Liver (tissue), 9 donors: Measurements from ENCODE around the gene ZNF468. TPM values are rescaled to one million over a fixed set of nuclear protein-coding genes. Genes with fewer than 3 reads are reported as not detected.
A peak's percentile ranks its signal among the peaks of the same experiment; 100 is the strongest.
"Not testable (repeated sequence)": the region's sequence is repeated elsewhere in the genome, so short reads cannot be mapped to it uniquely, and the experiment has no call there.

Experiments used
- DNase-seq: peaks from one replicate; pipeline ENCODE4 v3.0.0-alpha.2; 2017; ENCODE audit warnings: low spot score
- H3K27ac ChIP-seq, 2 donors: one replicate each; pipeline ENCODE4 v1.7.0; 2013; ENCODE audit warnings: inconsistent platforms in 2 of 2, low read length in 2 of 2, control low read depth in 1 of 2, low read depth in 1 of 2, mild to moderate bottlenecking in 1 of 2
- H3K27me3 ChIP-seq, 4 donors: one replicate each; pipeline versions ENCODE4 v1.6.1 to v1.7.0; 2013; ENCODE audit warnings: low read length in 3 of 4, inconsistent platforms in 1 of 4, mild to moderate bottlenecking in 1 of 4, moderate library complexity in 1 of 4; ENCODE audit not compliant: control insufficient read depth in 4 of 4, insufficient read depth in 4 of 4
- H3K36me3 ChIP-seq, 4 donors: one replicate each; pipeline versions ENCODE4 v1.6.1 to v1.7.0; 2013; ENCODE audit warnings: low read length in 3 of 4, mild to moderate bottlenecking in 3 of 4, low read depth in 1 of 4, moderate library complexity in 1 of 4; ENCODE audit not compliant: control insufficient read depth in 4 of 4, insufficient read depth in 3 of 4
- H3K4me1 ChIP-seq, 4 donors: one replicate each; pipeline versions ENCODE4 v1.6.1 to v1.7.0; 2013; ENCODE audit warnings: low read length in 3 of 4, mild to moderate bottlenecking in 3 of 4, moderate library complexity in 1 of 4; ENCODE audit not compliant: control insufficient read depth in 4 of 4, insufficient read depth in 4 of 4
- H3K4me3 ChIP-seq, 3 donors: one replicate each; pipeline versions ENCODE4 v1.6.1 to v1.7.0; 2013; ENCODE audit warnings: low read length in 3 of 3, control low read depth in 1 of 3, low read depth in 1 of 3, mild to moderate bottlenecking in 1 of 3
- H3K9ac ChIP-seq, 2 donors: one replicate each; pipeline ENCODE4 v1.7.0; 2013; ENCODE audit warnings: low read length in 2 of 2, mild to moderate bottlenecking in 2 of 2, moderate library complexity in 2 of 2, control low read depth in 1 of 2, low read depth in 1 of 2
- H3K9me3 ChIP-seq, 4 donors: one replicate each; pipeline versions ENCODE4 v1.6.1 to v1.7.0; 2013; ENCODE audit warnings: low read length in 3 of 4; ENCODE audit not compliant: control insufficient read depth in 4 of 4
- EGR1 ChIP-seq, 2 donors: IDR thresholded peaks; 2 replicates each; pipeline ENCODE4 v1.6.1; 2016 to 2018; ENCODE audit warnings: antibody characterized with exemption in 2 of 2, low read depth in 2 of 2
- FOXA2 ChIP-seq: IDR thresholded peaks from 2 replicates; pipeline ENCODE4 v1.6.1; 2016; ENCODE audit warnings: antibody characterized with exemption
- GABPA ChIP-seq, 2 donors: IDR thresholded peaks in 1 of 2; conservative IDR thresholded peaks in 1 of 2; 2 replicates each; pipeline ENCODE4 v1.6.1; 2016; ENCODE audit warnings: antibody characterized with exemption in 2 of 2, mild to moderate bottlenecking in 1 of 2, moderate library complexity in 1 of 2
- TAF1 ChIP-seq: conservative IDR thresholded peaks from 2 replicates; pipeline ENCODE4 v1.6.1; 2016; ENCODE audit warnings: antibody characterized with exemption, mild to moderate bottlenecking
- YY1 ChIP-seq: IDR thresholded peaks from 2 replicates; pipeline ENCODE4 v1.6.1; 2016; ENCODE audit warnings: antibody characterized with exemption, mild to moderate bottlenecking
- WGBS: extraction: QIAGEN DNeasy Blood & Tissue Kit; methylation state at CpG from one replicate; pipeline ENCODE4 v1.1.7; 2013; 5-methylcytosine and 5-hydroxymethylcytosine counted together
- polyA plus RNA-seq, 2 donors: library from polyadenylated mRNA; stranded (reverse) in 1 of 2; unstranded in 1 of 2; fragments of 200-250 nt in 1 of 2; fragments of >200 nt in 1 of 2; fragmentation: Nextera tagmentation in 1 of 2; extraction: Ambion mirVana in 1 of 2; gene quantifications; one replicate each; pipeline versions ENCODE4 v1.2.1 to v1.2.3, GENCODE V29; 2013 to 2015
- total RNA-seq, 2 donors: library from RNA; depleted of rRNA; stranded (reverse); fragments of >200 nt; gene quantifications; one replicate each; pipeline ENCODE4 v1.2.3, GENCODE V29; 2014
- TF ChIP-seq, protein P1 (sequence below): IDR thresholded peaks from 2 replicates; pipeline ENCODE4 v1.6.1; 2016; ENCODE audit warnings: antibody characterized with exemption, mild to moderate bottlenecking
- donor health status: healthy.
- donor health status: healthy.
- donor health status: healthy.
- donor health status: healthy.
- donor health status: healthy.

The ZNF468 gene
- total and polyA plus RNA-seq, 4 donors: 2.1 to 15.1 (median 5.2) TPM

DNA sequence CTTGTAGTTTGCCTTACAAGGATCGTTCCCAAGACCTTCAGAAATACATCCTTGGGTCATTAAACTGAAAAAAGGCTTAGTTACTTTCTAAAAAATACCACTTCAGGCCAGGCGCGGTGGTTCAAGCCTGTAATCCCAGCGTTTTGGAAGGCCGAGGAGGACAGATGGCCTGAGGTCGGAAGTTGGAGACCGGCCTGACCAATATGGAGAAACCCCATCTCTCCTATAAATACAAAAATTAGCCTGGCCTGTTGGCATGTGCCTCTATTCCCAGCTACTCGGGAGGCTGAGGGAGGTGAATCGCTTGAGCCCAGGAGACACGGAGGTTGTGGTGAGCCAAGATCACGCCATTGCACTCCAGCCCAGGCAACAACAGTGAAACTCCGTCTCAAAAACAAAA, 33.7 kb downstream of the ZNF468 start:
- Histone ChIP-seq H3K9ac (no peak overlapping the region), H3K4me1 (no peaks in the 10 kb centered on the region), H3K27me3 (no peaks in the 10 kb centered on the region), H3K36me3 (no peaks in the 10 kb centered on the region), H3K9me3 (peaks cover 0 to 19% (median 10%) of the 10 kb centered on the region in 4 donors), H3K27ac (no peak overlapping the region), H3K4me3 (no peak overlapping the region)
- TF ChIP-seq GABPA (IDR thresholded peaks at IDR 0.05 in 1 of 2, conservative IDR thresholded peaks at IDR 0.05 in 1 of 2): no peak
- TF ChIP-seq, protein P1, sequence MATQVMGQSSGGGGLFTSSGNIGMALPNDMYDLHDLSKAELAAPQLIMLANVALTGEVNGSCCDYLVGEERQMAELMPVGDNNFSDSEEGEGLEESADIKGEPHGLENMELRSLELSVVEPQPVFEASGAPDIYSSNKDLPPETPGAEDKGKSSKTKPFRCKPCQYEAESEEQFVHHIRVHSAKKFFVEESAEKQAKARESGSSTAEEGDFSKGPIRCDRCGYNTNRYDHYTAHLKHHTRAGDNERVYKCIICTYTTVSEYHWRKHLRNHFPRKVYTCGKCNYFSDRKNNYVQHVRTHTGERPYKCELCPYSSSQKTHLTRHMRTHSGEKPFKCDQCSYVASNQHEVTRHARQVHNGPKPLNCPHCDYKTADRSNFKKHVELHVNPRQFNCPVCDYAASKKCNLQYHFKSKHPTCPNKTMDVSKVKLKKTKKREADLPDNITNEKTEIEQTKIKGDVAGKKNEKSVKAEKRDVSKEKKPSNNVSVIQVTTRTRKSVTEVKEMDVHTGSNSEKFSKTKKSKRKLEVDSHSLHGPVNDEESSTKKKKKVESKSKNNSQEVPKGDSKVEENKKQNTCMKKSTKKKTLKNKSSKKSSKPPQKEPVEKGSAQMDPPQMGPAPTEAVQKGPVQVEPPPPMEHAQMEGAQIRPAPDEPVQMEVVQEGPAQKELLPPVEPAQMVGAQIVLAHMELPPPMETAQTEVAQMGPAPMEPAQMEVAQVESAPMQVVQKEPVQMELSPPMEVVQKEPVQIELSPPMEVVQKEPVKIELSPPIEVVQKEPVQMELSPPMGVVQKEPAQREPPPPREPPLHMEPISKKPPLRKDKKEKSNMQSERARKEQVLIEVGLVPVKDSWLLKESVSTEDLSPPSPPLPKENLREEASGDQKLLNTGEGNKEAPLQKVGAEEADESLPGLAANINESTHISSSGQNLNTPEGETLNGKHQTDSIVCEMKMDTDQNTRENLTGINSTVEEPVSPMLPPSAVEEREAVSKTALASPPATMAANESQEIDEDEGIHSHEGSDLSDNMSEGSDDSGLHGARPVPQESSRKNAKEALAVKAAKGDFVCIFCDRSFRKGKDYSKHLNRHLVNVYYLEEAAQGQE: no peak
- 94% methylated on average over 12 of the region's 12 CpGs for WGBS
- no peak for DNase-seq

DNA sequence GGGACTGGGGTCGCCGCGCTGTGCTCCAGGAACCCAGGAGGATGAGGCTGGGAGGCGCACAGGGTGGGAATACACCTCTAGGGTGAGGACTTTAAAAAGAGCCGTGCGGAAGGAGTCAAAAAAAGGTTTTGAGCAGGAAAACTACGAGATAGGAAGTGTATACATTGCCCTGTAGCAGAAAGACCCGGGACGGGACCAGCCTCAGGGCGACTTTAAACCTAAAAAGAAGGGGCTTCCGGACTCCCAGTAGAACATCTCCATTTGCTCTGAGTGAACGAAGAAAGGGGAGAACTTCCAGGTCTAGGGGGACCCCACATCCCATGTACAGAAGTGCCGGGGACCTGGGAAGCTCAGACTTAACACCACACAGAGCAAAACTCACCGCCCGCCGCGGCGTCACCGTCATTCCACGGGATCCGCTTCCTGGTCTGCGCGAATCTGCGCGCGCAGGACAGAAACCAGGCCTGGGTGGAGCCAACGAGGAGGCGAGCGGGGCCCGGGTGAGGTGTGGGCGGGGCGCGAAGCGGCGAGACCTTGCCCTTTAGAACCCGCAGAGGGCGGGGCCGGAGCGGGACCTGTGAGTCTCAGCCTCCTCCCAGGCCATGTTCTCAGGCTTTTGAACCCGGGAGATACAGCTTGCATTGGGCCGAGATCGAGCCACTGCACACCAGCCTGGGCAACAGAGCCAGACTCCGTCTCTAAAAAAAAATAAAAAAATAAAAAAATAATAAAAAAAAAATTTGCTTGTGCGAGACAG, 36.0 kb downstream of the ZNF468 start, which contains the start of gene ZNF28:
Gene ZNF28 (minus strand): TSS at position 430 of the 757 bp plus-strand sequence. CDS start 3,675 bp downstream, outside the sequence.
- H3K4me1 ChIP-seq, H3K27me3 ChIP-seq, H3K36me3 ChIP-seq, H3K27ac ChIP-seq, H3K9ac ChIP-seq: not testable (repeated sequence)
- WGBS: 3% methylated on average over 36 of the region's 44 CpGs
- Histone ChIP-seq H3K4me3 (peak within 1 kb of the TSS; percentile 40 to 59 (median 53)), H3K9me3 (peaks cover 0 to 13% (median 9%) of the 10 kb centered on the region in 4 donors)
- peak in 1 of 2 donors; percentile 27 for TF ChIP-seq GABPA (IDR thresholded peaks at IDR 0.05 in 1 of 2, conservative IDR thresholded peaks at IDR 0.05 in 1 of 2)
- DNase-seq: peak; percentile 62

- Histone ChIP-seq H3K4me3 (peak overlapping the region in 2 of 3 donors; percentile 40 to 53), H3K9me3 (peaks cover 2 to 11% (median 6%) of the 10 kb centered on the region in 4 donors)
- not testable (repeated sequence) for H3K27me3 ChIP-seq, H3K36me3 ChIP-seq, H3K9ac ChIP-seq, H3K27ac ChIP-seq, H3K4me1 ChIP-seq
- DNase-seq: peak; percentile 39
- 12% methylated on average over 19 of the region's 19 CpGs for WGBS
These were observed 36.8 kb downstream of the ZNF468 start for GRCh38 chr19:52820472-52821203.

DNA sequence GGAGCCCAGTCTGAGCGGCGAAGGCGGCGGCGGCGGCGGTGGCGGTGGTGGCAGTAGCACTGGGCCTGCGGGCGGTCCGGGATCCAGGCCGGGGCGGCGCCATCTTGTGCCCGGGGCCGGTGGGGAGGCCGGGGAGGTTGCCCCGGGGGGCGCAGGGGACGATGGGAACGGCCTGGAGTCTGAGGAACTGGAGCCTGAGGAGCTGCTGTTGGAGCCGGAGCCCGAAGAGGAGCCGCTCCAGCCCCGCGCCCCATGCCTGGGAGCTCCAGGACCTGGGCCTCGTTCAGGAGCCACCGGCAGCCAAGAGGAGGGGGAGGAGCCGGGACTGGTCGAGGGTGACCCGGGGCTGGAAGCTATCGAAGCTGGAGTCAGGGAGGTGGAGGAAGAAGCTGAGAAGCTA, 47.6 kb downstream of the ZNF468 start:
- H3K9ac ChIP-seq: no peak overlapping the region
- H3K9me3 ChIP-seq: peaks cover 7 to 30% (median 20%) of the 10 kb centered on the region in 4 donors
- no peaks in the 10 kb centered on the region for H3K27me3 ChIP-seq
- 98% methylated on average over 32 of the region's 32 CpGs for WGBS
- peak overlapping the region in 1 of 3 donors; percentile 29 for H3K4me3 ChIP-seq
- H3K27ac ChIP-seq: no peak overlapping the region
- TF ChIP-seq EGR1 (IDR thresholded peaks at IDR 0.05; ENCODE audit: low read depth in 2 of 2) (no peak), FOXA2 (no peak), TAF1 (no peak), YY1 (no peak)
- no peaks in the 10 kb centered on the region for H3K4me1 ChIP-seq
- peaks cover 0 to 4% (median 3%) of the 10 kb centered on the region in 4 donors for H3K36me3 ChIP-seq
- DNase-seq: no peak

DNA sequence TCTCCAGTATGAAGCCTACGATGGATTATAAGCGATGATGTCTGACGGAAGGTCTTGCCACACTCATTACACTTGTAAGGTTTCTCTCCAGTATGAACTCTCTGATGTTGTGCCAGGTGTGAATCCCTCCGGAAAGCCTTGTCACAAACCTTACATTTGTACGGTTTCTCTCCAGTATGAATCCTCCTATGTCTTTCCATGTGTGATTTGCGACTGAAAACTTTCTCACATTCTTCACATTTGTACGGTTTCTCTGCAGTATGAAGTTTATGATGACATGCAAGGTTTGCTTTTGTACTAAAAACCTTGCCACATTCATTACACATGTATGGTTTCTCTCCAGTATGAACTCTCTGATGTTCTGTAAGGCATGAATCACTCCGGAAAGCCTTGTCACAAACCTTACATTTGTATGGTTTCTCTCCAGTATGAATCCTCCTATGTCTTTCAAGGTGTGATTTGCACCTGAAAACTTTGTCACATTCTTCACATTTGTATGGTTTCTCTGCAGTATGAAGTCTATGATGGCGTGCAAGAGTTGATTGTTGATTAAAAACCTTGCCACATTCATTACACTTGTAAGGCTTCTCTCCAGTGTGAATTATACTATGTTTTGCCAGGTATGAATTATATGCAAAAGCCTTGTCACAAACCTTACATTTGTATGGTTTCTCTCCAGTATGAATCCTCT, 57.3 kb downstream of the ZNF468 start:
- DNase-seq, H3K27ac ChIP-seq, H3K27me3 ChIP-seq, H3K9ac ChIP-seq, H3K4me1 ChIP-seq: not testable (repeated sequence)
- Histone ChIP-seq H3K36me3 (peaks cover 4 to 12% (median 9%) of the 10 kb centered on the region in 4 donors), H3K9me3 (peaks cover 38 to 81% (median 44%) of the 10 kb centered on the region in 4 donors), H3K4me3 (peak overlapping the region in 1 of 3 donors; percentile 12)
- WGBS: 97% methylated on average over 9 of the region's 9 CpGs
